Suprapubic skin (tissue), 3 donors: Measurements from ENCODE around the gene KCND3.

Source experiments
- POLR2AphosphoS5 ChIP-seq, 3 donors: sonication (generic); formaldehyde crosslinking; IDR thresholded peaks; one replicate each; pipeline ENCODE4 v1.6.1; 2017; ENCODE audit warnings: antibody characterized with exemption in 3 of 3
- TF ChIP-seq, protein P1 (sequence below), 2 donors: fragments of 200-600 bp in 1 of 2; fragments of 450-650 bp in 1 of 2; sonication (generic) in 1 of 2; IDR thresholded peaks; one replicate each; pipeline ENCODE4 v1.5.1; 2016 to 2019; ENCODE audit warnings: antibody characterized with exemption in 2 of 2, mild to moderate bottlenecking in 1 of 2, moderate library complexity in 1 of 2

DNA sequence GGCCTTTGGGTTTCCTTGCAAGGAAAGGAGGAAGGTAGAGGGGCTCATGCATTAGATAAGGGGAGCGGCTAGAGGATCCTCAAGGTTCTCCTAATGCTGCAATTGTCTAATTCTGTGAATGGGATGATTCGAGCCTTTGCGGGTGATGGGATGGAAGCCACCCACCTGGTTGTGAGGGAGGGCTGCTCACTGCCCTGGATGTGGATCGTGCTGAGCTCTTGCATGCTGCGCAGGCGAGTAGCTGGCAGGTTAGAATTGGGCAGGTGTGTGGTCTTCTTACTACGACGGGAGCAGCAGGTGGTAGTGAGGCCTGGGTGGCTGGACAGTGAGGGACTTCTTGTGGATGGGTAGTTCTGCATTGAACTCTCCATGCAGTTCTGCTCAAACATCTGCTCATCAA is 212.6 kb downstream of the KCND3 start:
- TF ChIP-seq, protein P1, sequence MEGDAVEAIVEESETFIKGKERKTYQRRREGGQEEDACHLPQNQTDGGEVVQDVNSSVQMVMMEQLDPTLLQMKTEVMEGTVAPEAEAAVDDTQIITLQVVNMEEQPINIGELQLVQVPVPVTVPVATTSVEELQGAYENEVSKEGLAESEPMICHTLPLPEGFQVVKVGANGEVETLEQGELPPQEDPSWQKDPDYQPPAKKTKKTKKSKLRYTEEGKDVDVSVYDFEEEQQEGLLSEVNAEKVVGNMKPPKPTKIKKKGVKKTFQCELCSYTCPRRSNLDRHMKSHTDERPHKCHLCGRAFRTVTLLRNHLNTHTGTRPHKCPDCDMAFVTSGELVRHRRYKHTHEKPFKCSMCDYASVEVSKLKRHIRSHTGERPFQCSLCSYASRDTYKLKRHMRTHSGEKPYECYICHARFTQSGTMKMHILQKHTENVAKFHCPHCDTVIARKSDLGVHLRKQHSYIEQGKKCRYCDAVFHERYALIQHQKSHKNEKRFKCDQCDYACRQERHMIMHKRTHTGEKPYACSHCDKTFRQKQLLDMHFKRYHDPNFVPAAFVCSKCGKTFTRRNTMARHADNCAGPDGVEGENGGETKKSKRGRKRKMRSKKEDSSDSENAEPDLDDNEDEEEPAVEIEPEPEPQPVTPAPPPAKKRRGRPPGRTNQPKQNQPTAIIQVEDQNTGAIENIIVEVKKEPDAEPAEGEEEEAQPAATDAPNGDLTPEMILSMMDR (IDR thresholded peaks at IDR 0.05), result no peak
- TF ChIP-seq POLR2AphosphoS5 (IDR thresholded peaks at IDR 0.05), result no peak
